Colonic mucosa (tissue), 4 donors: ENCODE measurements around the gene RAD51AP2. TPM values are rescaled to one million over a fixed set of nuclear protein-coding genes. Genes with fewer than 3 reads are reported as not detected.

Source experiments
- DNase-seq: peaks from one replicate; pipeline ENCODE4 v3.0.0-alpha.2; 2020
- H3K27ac ChIP-seq: fragments of 200-600 bp; one replicate; pipeline ENCODE4 v1.8.0; 2021
- H3K27me3 ChIP-seq: fragments of 200-600 bp; one replicate; pipeline ENCODE4 v1.8.0; 2021
- H3K36me3 ChIP-seq: fragments of 200-600 bp; one replicate; pipeline ENCODE4 v1.8.0; 2021
- H3K4me1 ChIP-seq: fragments of 200-600 bp; one replicate; pipeline ENCODE4 v1.8.0; 2021; ENCODE audit warnings: mild to moderate bottlenecking
- H3K4me3 ChIP-seq: fragments of 200-600 bp; one replicate; pipeline ENCODE4 v1.8.0; 2021
- H3K9ac ChIP-seq, 2 donors: one replicate each; pipeline ENCODE4 v1.7.0; 2013; ENCODE audit warnings: control low read depth in 2 of 2, low read depth in 2 of 2, low read length in 2 of 2
- H3K9me3 ChIP-seq: fragments of 200-600 bp; one replicate; pipeline ENCODE4 v1.8.0; 2021
- CTCF ChIP-seq: fragments of 200-600 bp; IDR thresholded peaks from one replicate; pipeline ENCODE4 v1.8.0; 2022; ENCODE audit warnings: antibody characterized with exemption, mild to moderate bottlenecking
- intact Hi-C: fragments of 100-400 bp; cut with DNase I; formaldehyde crosslinking; loops from one replicate; pipeline ENCODE4 v1.14.1; 2022
- total RNA-seq, 2 donors: library from RNA; stranded (reverse); fragmentation: NEBNext Ultra II Directional in 1 of 2; extraction: Animal tissue kit (Norgen Biotek cat#: 25700) in 1 of 2; gene quantifications; one replicate each; pipeline ENCODE4 v1.2.1, GENCODE V29; 2021
- donor health status: healthy.
- donor health status: DM: no; HTN: no; CAD: no.
- donor health status: DM: no; HTN: no; CAD: no.

RAD51AP2 gene
- total RNA-seq, 2 donors from 2014 or later = 0.11 to 0.12 TPM

- Histone ChIP-seq H3K4me3 (no peak overlapping the region), H3K36me3 (no peaks in the 10 kb centered on the region), H3K9me3 (no peaks in the 10 kb centered on the region), H3K27ac (peak overlapping the region; percentile 37), H3K9ac (peak overlapping the region in 1 of 2 donors; percentile 64), H3K4me1 (peaks cover 4% of the 10 kb centered on the region), H3K27me3 (no peaks in the 10 kb centered on the region)
- no peak for TF ChIP-seq CTCF
- intact Hi-C loops = no loop called here
- no peak for DNase-seq
Measured at GRCh38 chr2:17543848-17544247, 25.6 kb upstream of the RAD51AP2 start.

- intact Hi-C loops = no loop called here
- Histone ChIP-seq H3K27me3 (no peaks in the 10 kb centered on the region), H3K4me1 (peaks cover 4% of the 10 kb centered on the region), H3K4me3 (no peak overlapping the region), H3K9ac (peak overlapping the region in 1 of 2 donors; percentile 64), H3K27ac (peak overlapping the region; percentile 37), H3K9me3 (no peaks in the 10 kb centered on the region), H3K36me3 (no peaks in the 10 kb centered on the region)
- TF ChIP-seq CTCF = no peak
- DNase-seq = peak; percentile 44
Measured at GRCh38 chr2:17543131-17543660, 25.0 kb upstream of the RAD51AP2 start.

GRCh38 chr2:17542471-17542870 is 24.2 kb upstream of the RAD51AP2 start:
- Histone ChIP-seq H3K9me3 (no peaks in the 10 kb centered on the region), H3K9ac (peak overlapping the region in 1 of 2 donors; percentile 64), H3K36me3 (no peaks in the 10 kb centered on the region), H3K27ac (no peak overlapping the region), H3K4me3 (no peak overlapping the region), H3K27me3 (no peaks in the 10 kb centered on the region), H3K4me1 (peaks cover 4% of the 10 kb centered on the region)
- intact Hi-C loops = no loop called here
- DNase-seq = no peak
- TF ChIP-seq CTCF = no peak

- no peaks in the 10 kb centered on the region for H3K36me3 ChIP-seq
Measured at GRCh38 chr2:17541531-17541950, 23.3 kb upstream of the RAD51AP2 start.

GRCh38 chr2:17540813-17541530 is 22.7 kb upstream of the RAD51AP2 start:
- Histone ChIP-seq H3K9me3 (no peaks in the 10 kb centered on the region), H3K27ac (peak overlapping the region; percentile 83), H3K4me3 (peak overlapping the region; percentile 49), H3K4me1 (peaks cover under 1% of the 10 kb centered on the region), H3K27me3 (no peaks in the 10 kb centered on the region), H3K36me3 (no peaks in the 10 kb centered on the region), H3K9ac (peak overlapping the region; percentile 17 to 89)
- DNase-seq = no peak
- no peak for TF ChIP-seq CTCF
- intact Hi-C loops = no loop called here

More at GRCh38 chr2:17541531-17541950, 23.3 kb upstream of the RAD51AP2 start:
- peak overlapping the region in 1 of 2 donors; percentile 89 for H3K9ac ChIP-seq
- no peaks in the 10 kb centered on the region for H3K27me3 ChIP-seq
- H3K4me3 ChIP-seq = peak overlapping the region; percentile 49
- intact Hi-C loops = no loop called here
- H3K9me3 ChIP-seq = no peaks in the 10 kb centered on the region
- no peak for TF ChIP-seq CTCF
- H3K4me1 ChIP-seq = peaks cover 4% of the 10 kb centered on the region
- no peak for DNase-seq
- peak overlapping the region; percentile 83 for H3K27ac ChIP-seq
